ENCODE measurements around the gene SOX14.

SOX14 gene

GRCh38 chr3:137768361-137769321 is 4.5 kb downstream of the SOX14 start:
- no peak for DNase-seq (ENCODE audit: low read depth)

GRCh38 chr3:137769322-137770065 is 5.4 kb downstream of the SOX14 start:
- no peak for DNase-seq (ENCODE audit: low read depth)

GRCh38 chr3:137770066-137770834 is 6.1 kb downstream of the SOX14 start:
- DNase-seq (ENCODE audit: low read depth), result no peak

GRCh38 chr3:137770835-137771399 is 6.8 kb downstream of the SOX14 start:
- no peak for DNase-seq (ENCODE audit: low read depth)

GRCh38 chr3:137771401-137772213 is 7.5 kb downstream of the SOX14 start:
- no peak for DNase-seq (ENCODE audit: low read depth)

- DNase-seq (ENCODE audit: low read depth), result no peak
Observed at GRCh38 chr3:137772214-137772955, 8.3 kb downstream of the SOX14 start.

- no peak for DNase-seq (ENCODE audit: low read depth)
Observed at GRCh38 chr3:137778941-137779340, 14.8 kb downstream of the SOX14 start.

- DNase-seq (ENCODE audit: low read depth), result no peak
Observed at GRCh38 chr3:137787529-137787928, 23.4 kb downstream of the SOX14 start.

GRCh38 chr3:137789236-137789635 is 25.1 kb downstream of the SOX14 start:
- DNase-seq (ENCODE audit: low read depth), result no peak

GRCh38 chr3:137792626-137793271 is 28.6 kb downstream of the SOX14 start:
- DNase-seq (ENCODE audit: low read depth), result no peak

- no peak for DNase-seq (ENCODE audit: low read depth)
Observed at GRCh38 chr3:137796993-137797392, 32.9 kb downstream of the SOX14 start.

GRCh38 chr3:137803215-137803614 is 39.1 kb downstream of the SOX14 start:
- no peak for DNase-seq (ENCODE audit: low read depth)

- no peak for DNase-seq (ENCODE audit: low read depth)
Observed at GRCh38 chr3:137807998-137808397, 43.9 kb downstream of the SOX14 start.

- no peak for DNase-seq (ENCODE audit: low read depth)
Observed at GRCh38 chr3:137809509-137809908, 45.4 kb downstream of the SOX14 start.

GRCh38 chr3:137812023-137812422 is 47.9 kb downstream of the SOX14 start:
- no peak for DNase-seq (ENCODE audit: low read depth)

- DNase-seq (ENCODE audit: low read depth), result no peak
Observed at GRCh38 chr3:137815251-137815650, 51.1 kb downstream of the SOX14 start.

Data from stimulated activated CD4-positive, alpha-beta T cell treated with anti-CD3 and anti-CD28 coated beads, Interleukin-2, amount 100 ng/mL, for 4 hours (primary cell).